ENCODE measurements around the gene NINJ2. TPM values are rescaled to one million over a fixed set of nuclear protein-coding genes. Genes with fewer than 3 reads are reported as not detected.
"Not testable (repeated sequence)": the region's sequence is repeated elsewhere in the genome, so short reads cannot be mapped to it uniquely, and the experiment has no call there.

NINJ2 gene
- total RNA-seq = 0.26 TPM in 2 replicates

GRCh38 chr12:663293-663871, at the start of gene NINJ2:
Gene NINJ2, minus strand, starts transcription at chr12:663445. Its CDS starts 85 bp downstream, at chr12:663360.
- DNase-seq (ENCODE audit: low read depth) (no peak), FAIRE-seq (no peak)
- TF ChIP-seq, protein P1, sequence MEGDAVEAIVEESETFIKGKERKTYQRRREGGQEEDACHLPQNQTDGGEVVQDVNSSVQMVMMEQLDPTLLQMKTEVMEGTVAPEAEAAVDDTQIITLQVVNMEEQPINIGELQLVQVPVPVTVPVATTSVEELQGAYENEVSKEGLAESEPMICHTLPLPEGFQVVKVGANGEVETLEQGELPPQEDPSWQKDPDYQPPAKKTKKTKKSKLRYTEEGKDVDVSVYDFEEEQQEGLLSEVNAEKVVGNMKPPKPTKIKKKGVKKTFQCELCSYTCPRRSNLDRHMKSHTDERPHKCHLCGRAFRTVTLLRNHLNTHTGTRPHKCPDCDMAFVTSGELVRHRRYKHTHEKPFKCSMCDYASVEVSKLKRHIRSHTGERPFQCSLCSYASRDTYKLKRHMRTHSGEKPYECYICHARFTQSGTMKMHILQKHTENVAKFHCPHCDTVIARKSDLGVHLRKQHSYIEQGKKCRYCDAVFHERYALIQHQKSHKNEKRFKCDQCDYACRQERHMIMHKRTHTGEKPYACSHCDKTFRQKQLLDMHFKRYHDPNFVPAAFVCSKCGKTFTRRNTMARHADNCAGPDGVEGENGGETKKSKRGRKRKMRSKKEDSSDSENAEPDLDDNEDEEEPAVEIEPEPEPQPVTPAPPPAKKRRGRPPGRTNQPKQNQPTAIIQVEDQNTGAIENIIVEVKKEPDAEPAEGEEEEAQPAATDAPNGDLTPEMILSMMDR (IDR thresholded peaks at IDR 0.05; ENCODE audit: insufficient read depth, low read length, severe bottlenecking) = no peak
- H3K27me3 ChIP-seq (ENCODE audit: control insufficient read depth, insufficient read depth, low read length) = no peaks in the 10 kb centered on the region
- no peak within 1 kb of the TSS for H3K4me3 ChIP-seq (ENCODE audit: low read depth, low read length)
- no peaks in the 10 kb centered on the region for H3K36me3 ChIP-seq (ENCODE audit: control insufficient read depth, insufficient read depth, low read length)

DNA sequence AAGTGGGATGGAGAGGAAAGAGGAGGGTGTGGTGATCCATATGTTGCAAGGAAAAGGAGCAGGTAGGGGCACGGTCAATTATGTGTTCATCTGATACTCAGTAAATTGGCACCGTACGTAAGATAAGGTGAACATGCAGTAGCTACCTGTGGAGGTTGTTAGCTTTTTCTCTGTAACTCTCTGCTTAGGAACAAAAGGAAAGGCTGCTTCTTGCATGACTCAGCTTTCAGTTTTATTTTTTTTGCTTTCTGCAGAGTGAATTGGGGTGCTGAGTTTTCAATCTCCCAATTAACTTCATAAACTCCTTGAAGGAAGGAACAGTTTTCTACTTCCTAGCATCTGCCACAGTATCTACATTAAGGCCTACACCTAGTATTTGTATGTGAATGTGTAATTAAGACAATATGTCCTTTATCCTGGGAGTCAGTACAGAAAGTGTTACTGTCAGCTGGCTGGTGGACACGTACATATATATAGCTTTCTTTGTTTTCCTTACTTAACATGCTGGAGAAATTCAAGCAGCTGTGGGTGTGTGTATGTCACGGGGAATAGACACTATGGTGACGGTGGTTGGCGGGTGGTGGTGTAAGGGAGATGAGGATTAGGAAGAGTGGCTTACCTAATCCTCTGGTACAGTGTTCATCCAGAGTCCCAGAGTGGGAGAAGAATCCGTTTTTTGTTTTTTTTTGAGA, 49.1 kb upstream of the NINJ2 start:
- peak; percentile 83 for DNase-seq (ENCODE audit: low read depth)
- Histone ChIP-seq H3K36me3 (ENCODE audit: control insufficient read depth, insufficient read depth, low read length) (no peaks in the 10 kb centered on the region), H3K27me3 (ENCODE audit: control insufficient read depth, insufficient read depth, low read length) (no peaks in the 10 kb centered on the region), H3K4me3 (ENCODE audit: low read depth, low read length) (no peak overlapping the region)
- TF ChIP-seq, protein P1 (IDR thresholded peaks at IDR 0.05; ENCODE audit: insufficient read depth, low read length, severe bottlenecking) = no peak
- FAIRE-seq = peak; percentile 40

GRCh38 chr12:709455-710020, 46.3 kb upstream of the NINJ2 start:
- H3K36me3 ChIP-seq (ENCODE audit: control insufficient read depth, insufficient read depth, low read length) = no peaks in the 10 kb centered on the region
- DNase-seq (ENCODE audit: low read depth) (no peak), FAIRE-seq (no peak)
- TF ChIP-seq, protein P1 (IDR thresholded peaks at IDR 0.05; ENCODE audit: insufficient read depth, low read length, severe bottlenecking) = no peak
- no peak overlapping the region for H3K4me3 ChIP-seq (ENCODE audit: low read depth, low read length)
- no peaks in the 10 kb centered on the region for H3K27me3 ChIP-seq (ENCODE audit: control insufficient read depth, insufficient read depth, low read length)

- not testable (repeated sequence) for H3K4me3 ChIP-seq (ENCODE audit: low read depth, low read length); H3K27me3 ChIP-seq (ENCODE audit: control insufficient read depth, insufficient read depth, low read length); DNase-seq (ENCODE audit: low read depth); FAIRE-seq; H3K36me3 ChIP-seq (ENCODE audit: control insufficient read depth, insufficient read depth, low read length)
These were observed 44.8 kb upstream of the NINJ2 start for GRCh38 chr12:708084-708483.

- H3K36me3 ChIP-seq (ENCODE audit: control insufficient read depth, insufficient read depth, low read length) = no peaks in the 10 kb centered on the region
- H3K27me3 ChIP-seq (ENCODE audit: control insufficient read depth, insufficient read depth, low read length) = no peaks in the 10 kb centered on the region
- TF ChIP-seq, protein P1 (IDR thresholded peaks at IDR 0.05; ENCODE audit: insufficient read depth, low read length, severe bottlenecking) = no peak
- no peak for DNase-seq (ENCODE audit: low read depth)
- H3K4me3 ChIP-seq (ENCODE audit: low read depth, low read length) = no peak overlapping the region
- FAIRE-seq = no peak
These were observed 41.4 kb upstream of the NINJ2 start for GRCh38 chr12:704516-705242.

Measured in bronchial epithelial cell (primary cell).